Suprapubic skin (tissue), 4 donors: Measurements from ENCODE around the gene UBN2. TPM values are rescaled to one million over a fixed set of nuclear protein-coding genes. Genes with fewer than 3 reads are reported as not detected.

Experiments used
- DNase-seq, 2 donors: peaks; one replicate each; pipeline ENCODE4 v3.0.0-alpha.2; 2019; ENCODE audit warnings: low spot score in 2 of 2
- H3K27ac ChIP-seq: fragments of 200-600 bp; sonication (generic); one replicate; pipeline ENCODE4 v1.5.1; 2019
- H3K27me3 ChIP-seq: fragments of 200-600 bp; sonication (generic); one replicate; pipeline ENCODE4 v1.5.1; 2019
- H3K36me3 ChIP-seq: fragments of 200-600 bp; sonication (generic); one replicate; pipeline ENCODE4 v1.5.1; 2019
- H3K4me1 ChIP-seq: fragments of 200-600 bp; sonication (generic); one replicate; pipeline ENCODE4 v1.5.1; 2019
- H3K4me3 ChIP-seq: fragments of 200-600 bp; sonication (generic); one replicate; pipeline ENCODE4 v1.5.1; 2019; ENCODE audit warnings: mild to moderate bottlenecking
- H3K9me3 ChIP-seq: fragments of 200-600 bp; sonication (generic); one replicate; pipeline ENCODE4 v1.5.1; 2019
- EP300 ChIP-seq: sonication (generic); formaldehyde crosslinking; IDR thresholded peaks from one replicate; pipeline ENCODE4 v1.6.1; 2017; ENCODE audit warnings: antibody characterized with exemption
- POLR2A ChIP-seq, 2 donors: fragments of 450-650 bp; IDR thresholded peaks; one replicate each; pipeline ENCODE4 v1.6.1; 2017; ENCODE audit warnings: antibody characterized with exemption in 2 of 2, mild to moderate bottlenecking in 2 of 2, moderate library complexity in 2 of 2
- POLR2AphosphoS5 ChIP-seq, 3 donors: sonication (generic); formaldehyde crosslinking; IDR thresholded peaks; one replicate each; pipeline ENCODE4 v1.6.1; 2017; ENCODE audit warnings: antibody characterized with exemption in 3 of 3
- WGBS: methylation state at CpG from one replicate; pipeline ENCODE4 v1.1.5; 2018; 5-methylcytosine and 5-hydroxymethylcytosine counted together
- total RNA-seq, 4 donors: library from RNA; depleted of rRNA; stranded (reverse); fragments of >200 nt; gene quantifications; one replicate each; pipeline ENCODE4 v1.1.0, GENCODE V29; 2016
- TF ChIP-seq, protein P1 (sequence below), 2 donors: fragments of 200-600 bp in 1 of 2; fragments of 450-650 bp in 1 of 2; sonication (generic) in 1 of 2; IDR thresholded peaks; one replicate each; pipeline ENCODE4 v1.5.1; 2016 to 2019; ENCODE audit warnings: antibody characterized with exemption in 2 of 2, mild to moderate bottlenecking in 1 of 2, moderate library complexity in 1 of 2

Gene UBN2
- total RNA-seq, 4 donors from 2014 or later, result 22.4 to 60.3 (median 29.2) TPM

DNA sequence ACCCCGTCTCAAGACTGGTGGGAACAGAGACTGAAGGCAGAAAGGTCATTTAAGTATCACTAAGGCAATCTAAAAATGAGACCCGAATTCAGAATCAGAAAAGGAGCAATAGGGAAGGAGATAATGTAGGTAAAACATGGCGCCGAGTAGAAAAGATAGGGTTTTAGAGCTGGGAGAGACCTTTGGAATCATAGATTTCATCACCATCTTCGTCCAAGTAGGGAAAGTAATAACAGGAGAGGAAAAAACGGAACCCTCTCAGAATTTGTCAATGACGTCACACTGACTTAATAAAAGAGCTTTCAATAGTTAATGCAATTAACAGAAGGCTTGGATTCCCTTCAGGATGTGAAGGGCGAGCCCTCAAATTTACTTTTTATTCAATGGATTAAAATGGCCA is 1.0 kb upstream of the UBN2 start:
- Histone ChIP-seq H3K4me3 (peak overlapping the region; percentile 99), H3K27ac (peak overlapping the region; percentile 97), H3K9me3 (no peaks in the 10 kb centered on the region), H3K4me1 (peaks cover 20% of the 10 kb centered on the region), H3K27me3 (no peaks in the 10 kb centered on the region), H3K36me3 (no peaks in the 10 kb centered on the region)
- no peak for DNase-seq
- 78% methylated on average over 8 of the region's 8 CpGs for WGBS
- TF ChIP-seq EP300 (no peak), POLR2AphosphoS5 (IDR thresholded peaks at IDR 0.05) (no peak), POLR2A (IDR thresholded peaks at IDR 0.05) (no peak)
- TF ChIP-seq, protein P1, sequence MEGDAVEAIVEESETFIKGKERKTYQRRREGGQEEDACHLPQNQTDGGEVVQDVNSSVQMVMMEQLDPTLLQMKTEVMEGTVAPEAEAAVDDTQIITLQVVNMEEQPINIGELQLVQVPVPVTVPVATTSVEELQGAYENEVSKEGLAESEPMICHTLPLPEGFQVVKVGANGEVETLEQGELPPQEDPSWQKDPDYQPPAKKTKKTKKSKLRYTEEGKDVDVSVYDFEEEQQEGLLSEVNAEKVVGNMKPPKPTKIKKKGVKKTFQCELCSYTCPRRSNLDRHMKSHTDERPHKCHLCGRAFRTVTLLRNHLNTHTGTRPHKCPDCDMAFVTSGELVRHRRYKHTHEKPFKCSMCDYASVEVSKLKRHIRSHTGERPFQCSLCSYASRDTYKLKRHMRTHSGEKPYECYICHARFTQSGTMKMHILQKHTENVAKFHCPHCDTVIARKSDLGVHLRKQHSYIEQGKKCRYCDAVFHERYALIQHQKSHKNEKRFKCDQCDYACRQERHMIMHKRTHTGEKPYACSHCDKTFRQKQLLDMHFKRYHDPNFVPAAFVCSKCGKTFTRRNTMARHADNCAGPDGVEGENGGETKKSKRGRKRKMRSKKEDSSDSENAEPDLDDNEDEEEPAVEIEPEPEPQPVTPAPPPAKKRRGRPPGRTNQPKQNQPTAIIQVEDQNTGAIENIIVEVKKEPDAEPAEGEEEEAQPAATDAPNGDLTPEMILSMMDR (IDR thresholded peaks at IDR 0.05), result no peak

DNA sequence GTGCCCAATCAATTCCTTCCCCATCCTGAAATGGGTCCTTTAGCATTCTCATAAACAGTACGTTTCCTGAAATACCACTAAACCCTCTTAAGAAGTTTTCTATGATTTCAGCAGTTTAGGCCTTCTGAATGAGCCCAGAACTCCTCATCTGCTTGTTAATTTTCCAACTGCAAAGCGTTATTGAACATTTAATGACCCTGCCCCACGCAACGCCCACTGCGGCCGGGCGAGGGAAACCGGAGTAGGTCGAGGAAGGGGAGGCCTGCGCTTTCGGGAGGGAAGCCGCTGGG is 608 bp upstream of the UBN2 start:
- WGBS, result 2% methylated on average over 12 of the region's 12 CpGs
- no peak for DNase-seq
- Histone ChIP-seq H3K4me3 (peak overlapping the region; percentile 99), H3K4me1 (peaks cover 20% of the 10 kb centered on the region), H3K36me3 (no peaks in the 10 kb centered on the region), H3K27ac (peak overlapping the region; percentile 97), H3K27me3 (no peaks in the 10 kb centered on the region), H3K9me3 (no peaks in the 10 kb centered on the region)
- TF ChIP-seq, protein P1 (IDR thresholded peaks at IDR 0.05), result no peak
- TF ChIP-seq EP300 (no peak), POLR2AphosphoS5 (IDR thresholded peaks at IDR 0.05) (no peak), POLR2A (IDR thresholded peaks at IDR 0.05) (no peak)

DNA sequence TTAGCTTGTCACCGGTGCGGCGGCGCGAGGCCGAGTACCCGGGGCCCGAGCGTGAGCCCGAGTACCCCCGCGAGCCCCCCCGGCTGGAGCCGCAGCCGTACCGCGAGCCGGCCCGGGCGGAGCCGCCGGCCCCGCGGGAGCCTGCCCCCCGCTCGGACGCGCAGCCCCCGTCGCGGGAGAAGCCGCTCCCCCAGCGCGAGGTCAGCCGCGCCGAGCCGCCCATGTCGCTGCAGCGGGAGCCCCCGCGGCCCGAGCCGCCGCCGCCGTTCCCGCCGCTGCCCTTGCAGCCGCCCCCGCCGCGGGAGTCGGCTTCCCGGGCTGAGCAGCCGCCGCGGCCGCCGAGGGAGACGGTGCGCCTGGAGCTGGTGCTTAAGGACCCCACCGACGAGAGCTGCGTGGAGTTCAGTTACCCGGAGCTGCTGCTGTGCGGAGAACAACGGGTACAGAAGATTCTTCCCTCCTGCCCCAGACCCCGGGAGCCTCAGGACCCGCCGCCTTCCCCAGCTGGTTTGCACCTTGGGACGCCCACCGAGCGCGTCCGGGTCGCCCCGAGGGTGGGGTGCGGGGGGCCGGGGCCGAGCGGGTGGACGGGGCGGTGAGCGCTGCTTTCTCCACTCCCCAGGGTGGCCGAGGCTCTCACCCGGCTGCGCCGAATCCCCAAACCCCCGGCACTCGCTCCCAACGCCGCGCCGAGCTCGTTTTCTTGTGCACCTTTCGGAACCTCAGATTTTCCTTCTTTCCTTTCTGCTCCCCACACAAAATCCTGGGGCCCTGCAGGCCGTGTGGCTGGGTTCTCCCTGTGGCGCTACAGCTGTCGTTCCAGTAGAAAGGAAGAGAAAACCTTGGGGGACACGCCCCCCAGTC is 708 bp downstream of the UBN2 start:
- peak overlapping the region; percentile 97 for H3K27ac ChIP-seq
- H3K27me3 ChIP-seq, result no peaks in the 10 kb centered on the region
- peak overlapping the region; percentile 99 for H3K4me3 ChIP-seq
- peak in 1 of 2 donors; percentile 61 for DNase-seq
- H3K9me3 ChIP-seq, result no peaks in the 10 kb centered on the region
- peaks cover 20% of the 10 kb centered on the region for H3K4me1 ChIP-seq
- H3K36me3 ChIP-seq, result no peaks in the 10 kb centered on the region
- TF ChIP-seq, protein P1 (IDR thresholded peaks at IDR 0.05), result no peak
- TF ChIP-seq POLR2A (IDR thresholded peaks at IDR 0.05), result no peak
- no peak for TF ChIP-seq EP300
- no peak for TF ChIP-seq POLR2AphosphoS5 (IDR thresholded peaks at IDR 0.05)
- 0% methylated on average over 26 of the region's 101 CpGs for WGBS

DNA sequence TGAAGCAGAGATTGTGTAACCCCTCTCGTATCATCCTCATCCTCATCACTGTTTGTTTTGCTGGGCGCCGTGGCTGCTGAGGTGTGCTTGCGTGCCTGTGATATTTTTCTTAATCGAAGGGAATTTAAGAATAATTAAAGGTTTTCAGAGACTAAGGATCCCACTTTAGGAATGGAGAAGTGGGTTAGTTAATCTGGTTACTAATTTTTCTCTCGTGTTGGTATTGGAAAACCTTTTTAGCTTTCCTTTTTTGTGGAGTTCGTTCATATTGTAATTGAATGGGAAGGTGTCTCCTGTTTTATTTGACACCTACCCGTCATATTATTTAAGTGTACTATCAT is 1.3 kb downstream of the UBN2 start:
- no peak for DNase-seq
- Histone ChIP-seq H3K9me3 (no peaks in the 10 kb centered on the region), H3K36me3 (peaks cover 5% of the 10 kb centered on the region), H3K27me3 (no peaks in the 10 kb centered on the region), H3K27ac (peak overlapping the region; percentile 97), H3K4me3 (peak overlapping the region; percentile 99), H3K4me1 (peaks cover 20% of the 10 kb centered on the region)
- no peak for TF ChIP-seq POLR2AphosphoS5 (IDR thresholded peaks at IDR 0.05)
- TF ChIP-seq POLR2A (IDR thresholded peaks at IDR 0.05), result no peak
- TF ChIP-seq, protein P1 (IDR thresholded peaks at IDR 0.05), result no peak
- TF ChIP-seq EP300, result no peak
- 3% methylated on average over 8 of the region's 8 CpGs for WGBS

DNA sequence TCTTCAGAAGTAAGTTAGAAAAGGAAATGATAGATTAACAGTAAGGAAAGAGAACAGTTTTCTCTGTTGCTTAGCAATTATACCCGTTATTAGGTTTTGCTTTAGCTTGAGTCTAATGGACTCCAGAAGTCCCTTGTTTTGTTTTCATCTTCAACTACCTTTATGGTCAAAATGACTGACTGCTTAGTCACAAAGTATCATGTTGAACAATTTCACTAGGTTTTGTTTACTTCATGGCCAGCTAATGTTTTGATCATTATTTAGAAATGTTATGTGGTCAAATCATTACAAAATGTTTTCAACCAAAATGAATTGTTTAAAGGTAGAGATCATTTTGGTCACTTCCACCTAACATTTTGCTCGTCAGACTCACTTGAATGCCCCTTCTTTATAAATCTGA is 1.9 kb downstream of the UBN2 start:
- Histone ChIP-seq H3K4me3 (peak overlapping the region; percentile 99), H3K36me3 (peaks cover 10% of the 10 kb centered on the region), H3K4me1 (peaks cover 20% of the 10 kb centered on the region), H3K27me3 (no peaks in the 10 kb centered on the region), H3K27ac (no peak overlapping the region), H3K9me3 (no peaks in the 10 kb centered on the region)
- TF ChIP-seq EP300 (no peak), POLR2A (IDR thresholded peaks at IDR 0.05) (no peak), POLR2AphosphoS5 (IDR thresholded peaks at IDR 0.05) (no peak)
- TF ChIP-seq, protein P1 (IDR thresholded peaks at IDR 0.05), result no peak
- DNase-seq, result no peak
- WGBS, result 32% methylated on average over 2 of the region's 2 CpGs
